HG03196 (cell line): Measurements from ENCODE around the gene TBC1D16.

Source experiments
- ATAC-seq: cut with Tn5 transposase; IDR thresholded peaks from one replicate; pipeline ENCODE4 v1.9.1; 2021; ENCODE audit not compliant: unreplicated experiment

The TBC1D16 gene

DNA sequence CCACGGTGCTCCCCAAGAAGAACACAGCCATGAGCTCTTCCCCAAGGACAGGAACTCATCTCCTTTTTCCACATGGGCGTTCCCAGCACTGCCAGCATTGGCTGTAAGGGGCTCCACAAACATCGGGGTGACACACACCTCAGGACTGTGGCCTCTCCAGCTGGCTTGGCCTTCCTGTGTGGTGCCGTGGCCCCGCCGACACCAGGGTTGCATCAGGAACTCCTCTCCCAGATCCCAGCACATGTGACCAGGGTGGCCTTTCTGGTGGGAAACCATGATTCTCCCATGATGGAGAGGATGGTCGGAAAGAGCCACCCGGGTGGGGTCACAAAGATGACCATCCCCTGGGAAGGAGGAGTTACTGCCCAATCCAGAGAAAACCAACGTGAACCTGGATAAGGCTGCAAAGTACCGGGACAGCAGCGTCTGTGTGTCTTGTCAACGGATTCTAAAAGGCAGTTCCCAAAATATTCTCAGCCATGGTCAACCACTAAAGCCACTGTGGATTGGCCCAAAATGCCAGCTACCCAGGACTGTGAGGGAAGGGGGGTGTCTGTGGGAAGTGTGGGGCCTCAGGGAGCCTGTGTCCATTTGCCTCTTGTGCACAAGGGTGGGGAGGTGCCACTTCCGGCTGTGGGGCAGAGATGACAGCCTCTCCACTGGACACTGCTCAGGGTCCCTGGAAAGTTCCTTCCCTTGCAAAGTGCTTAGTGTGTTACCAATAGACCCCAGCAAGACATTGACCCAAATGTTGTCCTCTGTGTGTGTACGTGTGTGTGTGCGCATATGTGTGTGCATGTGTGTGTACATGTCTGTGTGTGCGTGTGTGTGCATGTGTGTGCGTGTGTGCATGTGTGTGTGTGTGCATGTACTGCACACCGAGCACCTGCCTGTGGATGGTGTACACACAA lies 118.4 kb downstream of the TBC1D16 start:
- ATAC-seq = no peak

DNA sequence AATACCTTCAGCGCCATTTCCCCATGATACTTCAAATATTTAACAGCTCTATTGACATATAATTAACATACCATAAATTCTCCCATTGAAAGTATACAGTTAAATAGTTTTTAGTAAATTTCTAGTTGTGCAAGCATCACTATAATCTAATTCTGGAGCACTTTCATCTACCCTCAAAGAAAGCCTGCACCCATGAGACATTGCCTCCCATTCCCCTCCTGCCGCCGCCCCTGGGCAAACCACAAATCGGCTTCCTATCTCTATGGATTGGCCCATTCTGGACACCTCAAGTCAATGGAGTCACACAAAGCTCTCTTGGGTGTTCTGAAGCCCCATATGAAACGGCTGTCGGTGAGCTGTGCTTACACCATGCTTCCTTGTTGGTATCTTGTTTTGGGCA lies 119.2 kb downstream of the TBC1D16 start:
- ATAC-seq = no peak

DNA sequence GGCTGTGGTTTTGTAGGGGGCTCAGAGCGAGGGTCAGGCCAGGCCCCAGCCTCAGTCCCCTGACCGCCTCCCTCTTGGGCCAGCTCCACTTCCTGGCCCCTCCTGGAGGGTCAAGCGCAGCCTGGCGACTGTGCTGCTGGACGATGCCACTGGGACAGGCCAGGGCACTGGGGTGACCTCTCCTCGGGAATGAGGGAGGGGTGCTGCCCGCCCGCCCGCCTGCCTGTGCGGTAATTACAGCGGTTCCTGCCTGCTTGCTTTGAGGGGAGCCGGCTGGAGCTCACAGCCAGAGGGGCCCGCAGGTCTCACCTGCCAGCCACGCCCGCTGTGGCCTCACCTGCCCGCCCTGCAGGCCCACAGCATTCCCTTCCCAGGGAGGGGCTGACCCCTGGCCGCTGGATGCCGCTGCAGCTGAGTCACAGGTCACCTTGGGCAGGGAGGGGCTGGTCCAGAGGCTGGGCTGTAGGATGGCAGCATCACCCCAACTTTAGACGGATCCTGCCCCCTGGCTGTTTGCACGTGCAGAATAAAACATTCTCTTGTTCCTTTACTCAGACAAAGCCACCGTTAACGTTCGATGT lies 119.7 kb downstream of the TBC1D16 start:
- ATAC-seq = no peak

DNA sequence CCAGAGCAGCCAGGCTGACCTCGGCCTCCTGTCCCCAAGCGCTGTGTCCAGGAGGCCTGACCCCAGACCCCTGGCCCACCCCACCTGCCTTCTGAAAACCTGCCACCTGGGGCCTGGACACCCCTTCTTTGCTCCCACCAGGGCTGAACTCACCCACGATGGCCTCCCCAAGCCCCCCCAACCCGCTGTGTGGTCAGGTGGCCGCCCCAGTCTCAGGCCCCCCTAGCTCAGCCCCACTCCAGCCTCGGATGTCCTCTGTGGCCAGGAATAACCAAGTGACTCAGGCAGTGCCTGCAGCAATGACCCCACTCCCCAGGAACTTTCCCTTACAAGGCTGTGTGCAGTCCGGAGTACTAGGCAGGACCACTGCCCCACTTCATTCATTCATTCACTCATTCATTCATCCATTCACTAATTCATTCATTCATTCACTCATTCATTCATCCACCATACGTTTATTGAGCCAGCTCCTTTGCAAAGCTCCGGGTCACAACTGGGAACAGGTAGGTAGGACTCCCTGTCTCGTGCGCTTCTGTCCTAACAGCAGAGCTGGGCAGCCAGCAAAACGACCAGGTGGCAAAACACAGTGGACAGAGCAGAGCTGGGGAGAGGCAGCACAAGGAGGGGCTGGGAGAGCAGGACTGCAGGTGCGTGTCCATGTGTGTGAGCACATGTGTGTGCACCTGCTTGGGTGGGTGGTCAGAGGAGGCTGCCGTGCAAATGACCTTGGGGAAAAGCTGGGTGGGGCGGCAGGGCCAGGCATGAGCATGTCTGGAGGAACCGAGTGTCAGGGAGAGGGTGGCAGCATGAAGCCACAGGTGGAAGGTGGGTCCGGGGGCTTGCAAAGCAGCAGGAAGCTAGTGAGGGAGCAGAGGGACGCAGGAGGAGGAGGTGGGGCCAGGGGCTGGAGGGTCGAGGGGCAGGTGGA lies 120.6 kb downstream of the TBC1D16 start:
- no peak for ATAC-seq

DNA sequence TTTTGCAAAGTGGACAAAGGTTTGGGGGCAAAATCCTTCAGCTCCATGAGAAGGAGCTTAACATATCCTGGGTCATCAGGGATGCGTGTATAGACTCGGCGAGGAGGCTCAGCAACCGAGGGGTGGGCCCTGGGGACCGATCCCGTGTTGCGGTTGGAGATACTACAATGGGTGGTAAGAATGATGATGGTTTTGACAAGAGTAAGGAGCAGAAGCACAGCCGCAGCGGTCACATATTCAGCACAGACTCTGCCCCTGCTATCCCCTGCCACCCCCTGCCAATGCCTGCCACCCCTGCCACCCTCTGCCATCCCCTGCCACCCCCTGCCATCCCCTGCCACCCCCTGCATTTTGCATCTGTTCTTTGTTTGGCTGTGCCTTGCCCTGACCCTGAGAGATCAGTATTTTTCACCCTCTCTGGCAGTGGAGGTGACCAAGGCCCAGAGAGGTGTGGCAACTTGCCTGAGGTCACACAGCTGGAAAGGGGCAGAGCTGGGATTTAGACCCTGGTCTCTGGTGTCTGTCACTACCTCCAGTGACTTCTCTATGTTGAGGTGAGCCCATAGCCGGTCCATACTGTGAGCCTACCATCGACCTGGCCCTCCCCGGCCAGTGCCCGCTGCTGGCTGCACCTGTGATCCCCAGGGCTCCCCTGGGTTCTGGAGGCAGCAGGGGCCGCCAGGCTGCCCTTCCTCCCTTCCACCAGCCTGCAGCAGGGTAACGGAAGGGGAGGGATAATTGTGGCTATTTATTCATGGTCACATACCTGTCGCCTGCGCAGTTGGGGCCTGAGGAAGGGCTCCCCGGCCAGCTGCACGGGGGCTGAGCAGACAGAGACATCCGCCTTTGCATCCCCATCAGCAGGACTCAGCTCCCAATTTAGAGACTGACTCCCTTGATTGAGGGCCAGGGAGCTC lies 121.5 kb downstream of the TBC1D16 start:
- no peak for ATAC-seq

DNA sequence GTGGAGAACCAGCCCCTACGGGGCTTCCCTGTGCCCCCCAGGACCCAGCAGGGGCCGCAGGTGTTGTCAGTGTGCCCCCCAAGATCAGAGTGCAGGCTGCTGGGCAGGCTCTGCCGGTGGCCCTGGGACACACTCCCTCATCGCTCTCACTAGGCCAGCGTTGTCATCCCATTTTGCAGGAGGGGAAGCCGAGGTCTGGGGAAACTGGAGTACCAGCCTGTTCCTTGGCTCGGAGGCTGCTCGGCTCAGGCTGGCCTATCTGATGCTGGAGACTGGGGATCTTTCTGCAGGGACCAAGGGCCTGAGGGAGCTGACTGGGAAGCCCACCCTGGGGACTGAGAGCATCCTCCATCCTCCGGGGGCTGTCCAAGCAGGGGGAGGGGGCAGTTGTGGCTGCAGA lies 122.2 kb downstream of the TBC1D16 start:
- ATAC-seq = no peak

DNA sequence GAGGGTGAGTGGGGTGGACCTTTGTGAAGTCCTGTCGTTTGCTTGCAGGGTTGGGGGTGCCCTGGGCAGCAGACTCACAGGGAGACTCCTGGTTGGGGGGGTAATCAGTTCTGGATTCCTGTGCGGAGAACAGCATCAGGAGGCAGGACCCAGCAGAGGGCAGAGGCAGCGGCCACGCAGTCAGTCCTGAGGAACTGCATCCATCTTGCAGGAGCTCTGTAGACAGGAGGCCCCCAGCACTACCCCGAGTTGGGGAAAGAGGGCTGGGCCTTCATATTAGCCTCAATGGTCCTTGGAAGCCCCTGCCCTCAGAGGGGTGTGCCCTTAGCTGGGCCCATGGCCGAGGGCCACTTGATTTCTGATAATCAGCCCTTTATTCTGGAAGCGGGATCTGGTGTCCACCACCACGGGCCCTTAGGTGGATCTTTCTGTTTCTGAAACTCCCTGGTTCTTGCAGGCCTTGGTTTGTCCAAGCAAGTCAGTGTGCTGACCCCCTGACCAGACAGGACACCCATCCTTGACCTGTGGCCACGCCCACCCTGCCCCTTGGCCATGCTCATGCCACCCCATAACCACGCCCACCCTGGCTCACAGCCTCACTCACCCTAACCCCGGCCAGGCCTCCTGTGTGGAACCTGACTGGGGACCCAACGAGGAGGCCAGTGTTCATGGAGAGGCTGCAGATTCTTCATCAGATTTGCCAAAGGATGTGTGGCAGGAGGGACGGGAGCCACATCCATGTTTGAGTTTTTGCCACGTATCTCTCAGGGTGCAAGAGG lies 122.9 kb downstream of the TBC1D16 start:
- no peak for ATAC-seq

DNA sequence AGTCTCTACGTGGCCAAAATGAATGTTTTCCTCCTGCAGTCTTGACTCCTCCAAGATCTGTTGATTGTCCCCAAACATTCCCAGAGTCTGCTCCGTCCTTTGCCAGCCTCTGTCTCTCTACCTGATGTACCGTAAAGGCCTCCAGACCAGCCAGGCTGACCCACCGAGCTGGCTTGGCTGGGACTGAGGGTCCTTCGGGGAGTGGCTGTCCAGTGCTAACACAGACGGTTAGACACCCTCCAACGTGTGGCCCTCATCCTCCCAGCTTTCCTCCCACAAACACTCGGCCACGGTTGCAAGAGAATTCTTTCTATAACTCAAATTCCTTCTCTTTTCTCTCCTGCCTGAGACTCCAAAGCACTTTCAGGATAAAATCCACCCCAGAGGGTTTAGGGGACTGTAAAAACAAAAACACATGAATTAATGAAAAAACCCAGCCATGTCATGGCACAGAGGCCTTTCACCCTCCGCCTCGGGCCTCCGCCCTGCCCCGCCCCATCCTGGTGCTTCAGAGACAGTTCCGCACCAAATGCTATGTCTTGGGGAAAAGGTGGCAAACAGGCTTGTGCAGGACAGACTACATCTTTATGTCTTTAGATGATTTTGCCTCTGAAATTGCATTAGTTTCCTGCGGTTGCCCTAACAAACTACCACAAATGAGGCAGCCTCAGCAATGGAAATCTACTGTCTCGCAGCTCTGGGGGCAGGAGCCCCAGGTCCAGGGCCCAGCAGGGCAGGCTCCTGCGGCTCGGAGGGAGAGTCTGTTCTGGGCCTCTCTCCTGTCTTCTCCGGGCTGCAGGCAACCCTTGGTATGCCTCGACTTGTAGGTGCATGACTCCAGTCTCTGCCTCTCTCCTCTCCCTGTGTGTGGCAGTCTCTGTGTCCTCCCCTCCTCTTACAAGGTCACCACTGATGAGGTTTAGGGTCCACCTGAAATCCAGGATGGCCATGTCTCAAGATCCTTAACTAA lies 124.0 kb downstream of the TBC1D16 start:
- no peak for ATAC-seq

DNA sequence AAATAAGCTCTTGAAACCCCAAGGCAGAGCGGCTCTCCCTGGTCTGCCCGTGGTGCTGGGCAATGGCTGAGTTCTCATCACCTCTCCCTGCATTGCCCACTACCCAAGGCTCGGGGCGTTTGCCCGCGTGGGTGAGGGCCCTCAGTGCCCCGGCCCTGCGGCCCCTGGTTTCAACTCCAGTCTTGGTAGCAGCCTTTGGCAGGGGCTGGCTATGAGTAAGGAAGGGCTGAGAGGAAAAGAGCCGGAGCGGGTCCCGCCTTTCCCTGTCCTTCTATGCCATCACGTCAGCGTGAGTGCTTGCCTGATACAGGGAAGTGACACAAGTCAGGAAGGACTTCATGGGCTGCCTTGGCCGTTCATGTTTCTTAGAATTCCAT lies 124.7 kb downstream of the TBC1D16 start:
- no peak for ATAC-seq

DNA sequence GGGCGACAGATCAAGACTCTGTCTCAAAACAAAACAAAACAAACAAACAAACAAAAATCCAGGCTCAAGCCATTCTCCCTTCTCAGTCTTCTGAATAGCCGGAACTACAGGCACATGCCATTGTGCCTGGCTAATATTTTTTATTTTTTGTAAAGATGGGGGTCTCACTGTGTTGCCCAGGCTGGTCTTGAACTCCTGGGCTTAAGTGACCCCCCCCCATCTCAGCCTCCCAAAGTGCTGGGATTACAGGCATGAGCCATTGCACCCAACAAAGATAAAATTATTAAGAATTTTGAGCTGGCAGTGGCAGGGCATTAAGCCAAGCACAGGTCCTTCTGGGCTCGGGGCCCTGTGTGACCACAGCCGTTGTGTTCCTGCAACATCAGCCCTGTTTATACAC lies 126.6 kb downstream of the TBC1D16 start:
- no peak for ATAC-seq

DNA sequence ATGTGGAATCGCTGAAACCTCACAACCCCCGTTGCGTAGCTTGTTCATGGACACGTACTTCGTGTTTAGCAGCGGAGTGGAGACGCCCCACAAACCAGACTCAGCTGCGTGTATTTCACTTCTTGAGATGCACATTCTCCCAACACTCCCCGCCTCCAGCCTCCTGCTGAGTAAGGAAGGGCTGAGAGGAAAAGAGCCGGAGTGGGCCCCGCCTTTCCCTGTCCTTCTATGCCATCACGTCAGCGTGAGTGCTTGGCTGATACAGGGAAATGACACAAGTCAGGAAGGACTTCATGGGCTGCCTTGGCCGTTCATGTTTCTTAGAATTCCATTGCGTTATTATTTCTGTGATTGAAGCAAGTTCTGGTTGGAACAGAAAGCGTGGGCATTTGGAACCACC lies 127.8 kb downstream of the TBC1D16 start:
- ATAC-seq = no peak

DNA sequence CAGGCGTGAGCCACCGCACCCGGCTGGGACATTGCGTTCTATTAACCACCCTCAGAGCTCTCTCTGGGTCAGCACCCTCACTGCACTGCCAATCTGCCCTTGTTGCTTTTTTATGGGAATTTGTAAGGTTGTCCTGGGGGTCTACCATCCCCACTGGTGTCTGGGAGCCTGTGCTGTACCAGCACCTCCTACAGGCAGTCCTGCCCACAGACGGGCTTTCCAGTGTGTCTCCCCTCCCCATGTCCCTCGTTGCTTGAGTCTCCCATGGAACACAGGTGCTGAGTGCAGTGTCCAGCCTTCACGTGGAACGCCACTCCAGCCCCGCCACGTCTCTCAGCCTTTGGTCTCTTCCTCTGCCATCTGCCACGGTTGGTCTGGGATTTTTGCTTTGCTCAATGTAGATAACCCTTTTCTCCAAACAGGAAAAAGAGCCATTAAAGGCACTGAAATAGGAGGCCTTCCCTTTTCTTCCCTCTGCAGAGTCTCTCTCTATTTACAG lies 128.4 kb downstream of the TBC1D16 start:
- ATAC-seq = no peak

DNA sequence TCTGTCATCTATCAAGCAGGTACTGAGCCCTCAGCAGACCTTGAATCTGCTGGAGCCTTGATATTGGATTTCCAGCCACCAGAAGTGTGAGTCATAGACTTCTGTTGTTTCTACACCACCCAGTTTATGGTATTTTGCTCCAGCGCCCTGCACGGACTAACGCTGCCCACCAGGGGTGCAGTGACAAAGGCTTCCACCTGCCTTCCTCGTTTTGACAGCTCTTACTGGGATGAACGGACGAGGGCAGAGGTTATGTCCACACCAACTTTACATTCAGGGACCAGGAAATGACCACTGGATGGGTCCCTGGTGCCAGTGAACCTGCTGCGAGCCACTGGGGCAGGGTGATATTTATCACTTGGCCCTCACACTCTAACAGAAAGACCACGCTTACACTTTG lies 129.8 kb downstream of the TBC1D16 start:
- no peak for ATAC-seq

DNA sequence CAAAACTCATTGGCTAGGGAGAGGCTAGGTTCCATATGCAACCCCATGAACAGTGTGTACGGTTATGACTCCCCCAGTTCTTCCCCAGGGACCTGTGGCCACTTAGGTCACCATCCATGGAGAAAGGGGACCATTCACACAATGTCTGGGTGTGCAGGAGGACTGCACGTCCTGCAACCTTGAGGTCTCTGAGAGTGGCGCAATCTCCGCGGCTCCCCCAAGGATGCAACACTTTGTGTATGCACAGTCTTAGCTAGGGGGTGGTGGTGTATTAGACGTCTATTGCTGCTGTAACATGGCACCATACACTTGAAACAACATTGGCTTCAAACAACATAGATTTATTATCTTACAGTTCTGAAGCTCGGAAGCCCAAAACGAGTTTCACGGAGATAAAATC lies 130.8 kb downstream of the TBC1D16 start:
- ATAC-seq = no peak

DNA sequence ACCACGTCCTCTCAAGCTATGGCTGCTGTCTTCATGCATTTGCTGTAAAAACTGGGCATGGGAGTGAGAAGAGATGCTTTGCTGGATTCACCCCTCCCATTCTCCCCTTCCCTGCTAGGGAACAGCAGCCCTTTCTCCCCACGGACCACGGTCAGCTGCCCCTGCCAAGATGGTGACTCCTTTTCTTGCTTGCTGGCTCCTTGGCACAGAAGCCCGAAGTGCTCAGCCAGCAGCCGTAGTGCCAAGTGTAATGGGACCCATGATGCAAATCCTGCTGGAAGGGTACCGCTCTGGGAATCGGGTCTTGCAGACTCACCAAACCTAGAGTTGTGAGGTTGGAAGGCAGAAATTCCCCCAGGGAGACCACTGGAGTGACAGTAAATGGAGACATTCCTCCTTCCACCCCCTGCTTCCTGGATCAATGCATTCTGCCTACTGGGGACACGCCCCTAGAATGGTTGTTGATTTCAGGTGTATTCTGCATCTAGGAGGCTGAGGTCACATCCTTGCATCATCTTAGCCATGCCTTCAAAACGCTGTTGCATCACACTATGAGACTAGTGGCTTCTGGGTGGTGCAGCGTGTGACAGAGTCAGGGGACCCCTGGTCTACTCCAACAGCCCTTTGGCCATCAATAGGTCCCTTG lies 133.4 kb downstream of the TBC1D16 start:
- ATAC-seq = no peak

DNA sequence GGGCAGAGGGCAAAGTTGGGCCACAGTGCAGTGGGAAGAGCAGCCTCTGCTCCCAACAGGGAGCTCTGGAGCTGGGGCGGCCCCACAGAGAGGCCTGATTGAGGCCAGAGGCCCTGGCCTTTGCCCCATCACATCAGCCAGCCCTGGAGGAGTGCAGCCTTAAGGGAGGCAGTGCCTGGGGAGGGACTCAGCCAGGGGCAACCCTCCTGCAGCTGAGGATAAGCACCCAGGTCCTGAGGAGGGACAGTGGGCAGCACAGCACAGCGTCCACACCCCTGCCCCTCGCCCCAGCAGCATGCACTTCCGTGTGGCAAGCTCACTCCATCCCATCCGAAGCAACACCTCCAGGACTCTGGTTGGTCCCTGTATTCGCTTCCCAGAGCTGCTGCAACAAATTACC lies 134.5 kb downstream of the TBC1D16 start:
- no peak for ATAC-seq

DNA sequence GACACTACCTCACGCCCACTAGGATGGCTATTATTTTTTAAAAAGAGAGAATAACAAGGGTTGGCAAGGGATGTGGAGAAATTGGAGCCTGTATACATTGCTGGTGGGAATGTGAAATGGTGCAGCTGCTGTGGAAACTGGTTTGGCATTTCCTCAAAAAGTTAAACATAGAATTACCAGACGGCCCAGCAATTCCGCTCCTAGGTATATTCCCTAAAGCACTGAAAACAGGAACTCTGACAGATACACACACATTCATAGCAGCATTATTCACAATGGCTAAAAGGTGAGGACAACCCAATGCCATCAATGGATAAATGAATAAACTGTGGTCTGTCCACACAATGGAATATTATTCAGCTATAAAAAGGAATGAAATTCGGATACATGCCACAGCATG lies 136.1 kb downstream of the TBC1D16 start:
- no peak for ATAC-seq
